ENCODE data around the gene NARF. TPM values are rescaled to one million over a fixed set of nuclear protein-coding genes. Genes with fewer than 3 reads are reported as not detected.
A peak's percentile ranks its signal among the peaks of the same experiment; 100 is the strongest.

NARF gene
- total RNA-seq, 1 donor from 2014 or later: 64.4 TPM

- Histone ChIP-seq H3K36me3 (ENCODE audit: insufficient read depth, low read length) (no peaks in the 10 kb centered on the region), H3K79me2 (ENCODE audit: insufficient read depth, low read length) (peaks cover 2% of the 10 kb centered on the region), H3K4me3 (ENCODE audit: insufficient read depth, low read depth, low read length) (no peak overlapping the region), H3K9ac (ENCODE audit: low read length) (no peak overlapping the region), H4K20me1 (ENCODE audit: insufficient read depth, low read length) (peaks cover 40% of the 10 kb centered on the region), H3K4me1 (ENCODE audit: insufficient read depth, low read length) (peaks cover 7% of the 10 kb centered on the region), H3K27ac (ENCODE audit: low read depth, low read length) (no peak overlapping the region), H2AFZ (ENCODE audit: low read depth, low read length) (no peak overlapping the region), H3K27me3 (ENCODE audit: insufficient read depth, low read length) (no peaks in the 10 kb centered on the region), H3K9me3 (ENCODE audit: insufficient read depth, low read depth, low read length) (no peaks in the 10 kb centered on the region), H3K4me2 (ENCODE audit: low read length) (no peak overlapping the region)
- peaks cover 2% of the 10 kb centered on the region for H3K9me3 Mint-ChIP-seq (ENCODE audit: unreplicated experiment)
- peaks cover 11% of the 10 kb centered on the region for H3K36me3 Mint-ChIP-seq (ENCODE audit: low read depth, unreplicated experiment)
- H3K4me1 Mint-ChIP-seq (ENCODE audit: low read depth, unreplicated experiment): peaks cover 2% of the 10 kb centered on the region
- FAIRE-seq (no peak), DNase-seq (ENCODE audit: low read depth) (no peak)
- no peaks in the 10 kb centered on the region for H3K27me3 Mint-ChIP-seq (ENCODE audit: low read depth, unreplicated experiment)
- no peak overlapping the region for H3K4me3 Mint-ChIP-seq (ENCODE audit: unreplicated experiment)
- no peak overlapping the region for H3K27ac Mint-ChIP-seq (ENCODE audit: unreplicated experiment)
- TF ChIP-seq EZH2 (IDR thresholded peaks at IDR 0.05; ENCODE audit: insufficient read depth, low read length) (no peak), CTCF (IDR thresholded peaks at IDR 0.05; ENCODE audit: insufficient read depth, low read depth, low read length) (no peak)
Measured at GRCh38 chr17:82416771-82417170, 41.8 kb upstream of the NARF start.

- H3K9ac ChIP-seq (ENCODE audit: low read length): peak within 1 kb of the TSS; percentile 90
- H3K4me2 ChIP-seq (ENCODE audit: low read length): peak within 1 kb of the TSS; percentile 99
- no peaks in the 10 kb centered on the region for H3K36me3 ChIP-seq (ENCODE audit: insufficient read depth, low read length)
- Mint-ChIP-seq H3K27me3 (ENCODE audit: low read depth, unreplicated experiment) (no peaks in the 10 kb centered on the region), H3K27ac (ENCODE audit: unreplicated experiment) (peak within 1 kb of the TSS; percentile 34), H3K36me3 (ENCODE audit: low read depth, unreplicated experiment) (peaks cover 17% of the 10 kb centered on the region), H3K4me3 (ENCODE audit: unreplicated experiment) (peak within 1 kb of the TSS; percentile 90), H3K9me3 (ENCODE audit: unreplicated experiment) (peaks cover 5% of the 10 kb centered on the region), H3K4me1 (ENCODE audit: low read depth, unreplicated experiment) (peaks cover 2% of the 10 kb centered on the region)
- H3K9me3 ChIP-seq (ENCODE audit: insufficient read depth, low read depth, low read length): peaks cover 4% of the 10 kb centered on the region
- H3K27me3 ChIP-seq (ENCODE audit: insufficient read depth, low read length): no peaks in the 10 kb centered on the region
- H3K27ac ChIP-seq (ENCODE audit: low read depth, low read length): peak within 1 kb of the TSS; percentile 83
- peak within 1 kb of the TSS; percentile 98 for H2AFZ ChIP-seq (ENCODE audit: low read depth, low read length)
- peak; percentile 52 for DNase-seq (ENCODE audit: low read depth)
- TF ChIP-seq EZH2 (IDR thresholded peaks at IDR 0.05; ENCODE audit: insufficient read depth, low read length): no peak
- TF ChIP-seq CTCF (IDR thresholded peaks at IDR 0.05; ENCODE audit: insufficient read depth, low read depth, low read length): no peak
- H4K20me1 ChIP-seq (ENCODE audit: insufficient read depth, low read length): peaks cover 35% of the 10 kb centered on the region
- H3K79me2 ChIP-seq (ENCODE audit: insufficient read depth, low read length): peaks cover 2% of the 10 kb centered on the region
- peak within 1 kb of the TSS; percentile 86 for H3K4me3 ChIP-seq (ENCODE audit: insufficient read depth, low read depth, low read length)
- no peak for FAIRE-seq
- H3K4me1 ChIP-seq (ENCODE audit: insufficient read depth, low read length): peaks cover 7% of the 10 kb centered on the region
Measured at GRCh38 chr17:82418001-82418986, 40.2 kb upstream of the NARF start, which contains the start of the genes HEXD and OGFOD3. TSS of gene HEXD (plus strand) at chr17:82418347. CDS start at chr17:82419800, 1,453 bp downstream. TSS of gene OGFOD3 (minus strand) at chr17:82418586. CDS start at chr17:82418485, 101 bp downstream.
